Endothelial cell of umbilical vein (primary cell): ENCODE results near the gene KHNYN. TPM values are rescaled to one million over a fixed set of nuclear protein-coding genes. Genes with fewer than 3 reads are reported as not detected.

Source experiments
- BruUV-seq: library from RNA; stranded (reverse); fragments of 400-500 nt; replicated peaks from 2 replicates; lab custom pipeline; 2021; lab: Mats Ljungman, UMichigan
- CTCF ChIA-PET: fragments of 300-600, 350-600 bp; sonication (Branson Sonifier 250); formaldehyde crosslinking; loops from one replicate; lab custom pipeline; 2021; ENCODE audit warnings: antibody characterized with exemption, inconsistent platforms; lab: Charles Lee
- POLR2A ChIA-PET: fragments of 300-600, 350-600 bp; sonication (Branson Sonifier 250); formaldehyde crosslinking; loops from one replicate; lab custom pipeline; 2021; ENCODE audit warnings: antibody characterized with exemption, inconsistent platforms; lab: Charles Lee
- DNase-seq: peaks from one replicate; pipeline ENCODE4 v3.0.0-alpha.2; 2011; ENCODE audit warnings: low read depth, low spot score
- FAIRE-seq: peaks from 2 replicates; lab custom pipeline; 2011; peaks lifted over from hg19 to GRCh38; lab: Jason Lieb, UNC
- H2AFZ ChIP-seq: 2 replicates; pipeline ENCODE4 v1.6.0; 2012; ENCODE audit warnings: low read depth, low read length, control low read depth, inconsistent platforms
- H3K27ac ChIP-seq: 2 replicates; pipeline ENCODE4 v1.5.1; 2011; ENCODE audit warnings: low read depth, mild to moderate bottlenecking, control low read depth, low read length, moderate library complexity; ENCODE audit not compliant: insufficient read depth
- H3K27me3 ChIP-seq, 2 experiments: 2 replicates each; pipeline versions ENCODE4 v1.6.0 to v1.6.1; 2011; ENCODE audit warnings: low read length in 2 of 2, mixed read lengths in 1 of 2; ENCODE audit not compliant: control insufficient read depth in 2 of 2, insufficient read depth in 2 of 2
- H3K36me3 ChIP-seq, 2 experiments: 2 replicates in 1 of 2; 3 replicates in 1 of 2; pipeline ENCODE4 v1.5.1; 2011; ENCODE audit warnings: low read length in 2 of 2, mild to moderate bottlenecking in 1 of 2, moderate library complexity in 1 of 2; ENCODE audit not compliant: control insufficient read depth in 2 of 2, insufficient read depth in 2 of 2; ENCODE audit errors: extremely low read depth in 1 of 2
- H3K4me1 ChIP-seq: 3 replicates; pipeline ENCODE4 v1.5.1; 2011; ENCODE audit warnings: mild to moderate bottlenecking, low read length; ENCODE audit not compliant: control insufficient read depth, insufficient read depth; ENCODE audit errors: extremely low read depth
- H3K4me2 ChIP-seq: 2 replicates; pipeline ENCODE4 v1.6.1; 2011; ENCODE audit warnings: low read length, control low read depth, mixed read lengths; ENCODE audit not compliant: insufficient read depth
- H3K4me3 ChIP-seq, 3 experiments: fragments of 200-600 bp in 1 of 3; sonication (generic), shearing (Covaris generic) in 1 of 3; replicated peaks in 1 of 3; 2 replicates each; pipeline ENCODE4 v1.5.1; 2011 to 2016; ENCODE audit warnings: control low read depth in 3 of 3, low read length in 3 of 3, mild to moderate bottlenecking in 2 of 3, inconsistent platforms in 1 of 3, low read depth in 1 of 3, moderate library complexity in 1 of 3; ENCODE audit not compliant: insufficient read depth in 1 of 3
- H3K79me2 ChIP-seq: 2 replicates; pipeline ENCODE4 v1.6.0; 2012; ENCODE audit warnings: low read length, inconsistent platforms; ENCODE audit not compliant: control insufficient read depth, insufficient read depth
- H3K9ac ChIP-seq: replicated peaks from 2 replicates; pipeline ENCODE3; 2011; ENCODE audit warnings: low read length, control low read depth; ENCODE audit not compliant: insufficient read depth; ENCODE audit errors: extremely low read depth
- H3K9me1 ChIP-seq: replicated peaks from 3 replicates; pipeline ENCODE4 v1.6.0; 2011; ENCODE audit warnings: mild to moderate bottlenecking, low read length; ENCODE audit not compliant: control insufficient read depth, insufficient read depth; ENCODE audit errors: extremely low read depth
- H3K9me3 ChIP-seq: replicated peaks from 2 replicates; pipeline ENCODE4 v1.5.1; 2012; ENCODE audit warnings: low read length, inconsistent platforms; ENCODE audit not compliant: control insufficient read depth, insufficient read depth
- H4K20me1 ChIP-seq: replicated peaks from 2 replicates; pipeline ENCODE3; 2011; ENCODE audit warnings: mild to moderate bottlenecking, low read length; ENCODE audit not compliant: control insufficient read depth, insufficient read depth; ENCODE audit errors: extremely low read depth
- CTCF ChIP-seq, 2 donors: IDR thresholded peaks; 1 replicate in 1 of 2; 2 replicates in 1 of 2; pipeline ENCODE4 v1.5.1; 2011; ENCODE audit warnings: low read length in 2 of 2, mild to moderate bottlenecking in 2 of 2, moderate library complexity in 2 of 2, control low read depth in 1 of 2, inconsistent platforms in 1 of 2, low read depth in 1 of 2; ENCODE audit not compliant: insufficient read depth in 1 of 2; ENCODE audit errors: extremely low read depth in 1 of 2
- EZH2 ChIP-seq: IDR thresholded peaks from 2 replicates; pipeline ENCODE4 v1.6.1; 2012; ENCODE audit warnings: borderline replicate concordance, low read depth, mild to moderate bottlenecking, moderate library complexity, low read length, inconsistent platforms; ENCODE audit not compliant: severe bottlenecking
- FOS ChIP-seq: IDR thresholded peaks from 2 replicates; pipeline ENCODE4 v1.6.1; 2011; ENCODE audit warnings: mild to moderate bottlenecking, low read length, moderate library complexity, borderline replicate concordance; ENCODE audit not compliant: insufficient read depth
- GATA2 ChIP-seq: IDR thresholded peaks from 2 replicates; pipeline ENCODE4 v1.7.0; 2011; ENCODE audit warnings: low read depth, mild to moderate bottlenecking, moderate library complexity, mixed read lengths, low read length; ENCODE audit not compliant: insufficient read length, insufficient read depth
- JUN ChIP-seq: IDR thresholded peaks from 2 replicates; pipeline ENCODE4 v1.6.1; 2011; ENCODE audit warnings: borderline replicate concordance, low read depth; ENCODE audit not compliant: insufficient read length, insufficient read depth
- MAX ChIP-seq: IDR thresholded peaks from 2 replicates; pipeline ENCODE4 v1.6.1; 2011; ENCODE audit not compliant: insufficient read depth, insufficient read length
- MYC ChIP-seq: IDR thresholded peaks from one replicate; pipeline ENCODE4 v1.6.1; 2011; ENCODE audit warnings: mild to moderate bottlenecking, low read depth, low read length
- POLR2A ChIP-seq: IDR thresholded peaks from 2 replicates; pipeline ENCODE4 v1.6.1; 2012; ENCODE audit warnings: low read depth, mild to moderate bottlenecking, control low read depth, low read length
- POLR2AphosphoS5 ChIP-seq: IDR thresholded peaks from 2 replicates; pipeline ENCODE4 v1.6.1; 2012; ENCODE audit warnings: low read depth, mild to moderate bottlenecking, control low read depth, low read length, moderate library complexity; ENCODE audit not compliant: insufficient read depth
- dilution Hi-C: fragments of 300-500 bp; cut with MboI; formaldehyde crosslinking; loops from one replicate; pipeline ENCODE4 v1.15.0; 2019; ENCODE audit warnings: low sequenced_read_pairs; ENCODE audit not compliant: extremely low pct_ligation_motif_present
- intact Hi-C: fragments of 100-400 bp; cut with micrococcal nuclease; formaldehyde crosslinking; loops from one replicate; pipeline ENCODE4 v1.10.0; 2022
- polyA plus RNA-seq, 4 experiments: library from polyadenylated mRNA; depleted of rRNA in 3 of 4; stranded (reverse) in 3 of 4; unstranded in 1 of 4; fragments of >200 nt; gene quantifications; 2 replicates each; pipeline versions ENCODE4 v1.2.1 to v1.2.3, GENCODE V29; 2011 to 2012; ENCODE audit warnings: missing spikeins in 1 of 4
- total RNA-seq: library from RNA; stranded (reverse); gene quantifications from 2 replicates; pipeline ENCODE4 v1.2.3, GENCODE V29; 2021

KHNYN gene
- total and polyA plus RNA-seq, 2 donors (not counting 3 experiments of a cell fraction or from before 2014, with no cell fraction given), result 25.4 to 63.3 TPM

GRCh38 chr14:24399999-24400718 is 29.6 kb upstream of the KHNYN start:
- H4K20me1 ChIP-seq, result no peaks in the 10 kb centered on the region
- FAIRE-seq (no peak), DNase-seq (no peak)
- H2AFZ ChIP-seq, result no peak overlapping the region
- TF ChIP-seq JUN, result no peak
- no peak for TF ChIP-seq MAX
- TF ChIP-seq POLR2A, result no peak
- TF ChIP-seq GATA2, result no peak
- no peak for TF ChIP-seq POLR2AphosphoS5
- no peak for TF ChIP-seq CTCF (IDR thresholded peaks at IDR 0.05; ENCODE audit: extremely low read depth in 1 of 2, insufficient read depth in 1 of 2, low read depth in 1 of 2, low read length in 2 of 2)
- TF ChIP-seq FOS, result no peak
- TF ChIP-seq EZH2, result no peak
- TF ChIP-seq MYC, result no peak
- H3K27ac ChIP-seq, result no peak overlapping the region
- peak overlapping the region in 2 of 3 experiments; percentile 69 to 78 for H3K4me3 ChIP-seq
- dilution Hi-C loops, result no loop called here
- H3K9me1 ChIP-seq, result no peaks in the 10 kb centered on the region
- H3K4me2 ChIP-seq, result peak overlapping the region; percentile 51
- intact Hi-C loops, result no loop called here
- H3K9me3 ChIP-seq, result no peaks in the 10 kb centered on the region
- no peak overlapping the region for H3K9ac ChIP-seq
- no peaks in the 10 kb centered on the region for H3K27me3 ChIP-seq
- H3K79me2 ChIP-seq, result peaks cover 2% of the 10 kb centered on the region
- H3K36me3 ChIP-seq, result peaks cover 0 to 2% of the 10 kb centered on the region in 2 experiments
- ChIA-PET POLR2A (interaction anchor here (0.8 kb wide), 1 partner anchor 30 kb away, joined by 4 read pairs; the partner anchor contains the start of genes CBLN3 and KHNYN), CTCF (interaction anchor here (0.6 to 4.7 kb wide), 9 partner anchors 10 to 66 kb away, joined by 3 to 34 read pairs (median 4); no protein-coding TSS in a partner anchor)
- peaks cover 32% of the 10 kb centered on the region for H3K4me1 ChIP-seq
- TSS peak; percentile 19 for BruUV-seq
